H9 (cell line): ENCODE measurements around the gene NAALADL1. TPM values are rescaled to one million over a fixed set of nuclear protein-coding genes. Genes with fewer than 3 reads are reported as not detected.

Experiments used
- DNase-seq: peaks from one replicate; pipeline ENCODE4 v3.0.0-alpha.2; 2017
- H2AFZ ChIP-seq: one replicate; pipeline ENCODE4 v1.6.1; 2013; ENCODE audit warnings: mild to moderate bottlenecking, low read length, control low read depth, moderate library complexity
- H2AK5ac ChIP-seq: 2 replicates; pipeline ENCODE4 v1.6.1; 2013; ENCODE audit warnings: low read length, control low read depth, mixed read lengths; ENCODE audit not compliant: insufficient read length
- H2BK120ac ChIP-seq: one replicate; pipeline ENCODE4 v1.6.1; 2013; ENCODE audit warnings: low read depth, mild to moderate bottlenecking, low read length, control low read depth, inconsistent platforms; ENCODE audit not compliant: poor library complexity, severe bottlenecking
- H2BK12ac ChIP-seq: 2 replicates; pipeline ENCODE4 v1.6.1; 2013; ENCODE audit warnings: low read length, control low read depth, mixed read lengths, low read depth; ENCODE audit not compliant: insufficient read length
- H2BK15ac ChIP-seq: 2 replicates; pipeline ENCODE4 v1.6.1; 2013; ENCODE audit warnings: low read depth, low read length, control low read depth
- H2BK20ac ChIP-seq: one replicate; pipeline ENCODE4 v1.6.1; 2013; ENCODE audit warnings: low read depth, mild to moderate bottlenecking, low read length, control low read depth, inconsistent platforms; ENCODE audit not compliant: poor library complexity, severe bottlenecking
- H2BK5ac ChIP-seq: 2 replicates; pipeline ENCODE4 v1.6.1; 2013; ENCODE audit warnings: low read length, control low read depth, mixed read lengths; ENCODE audit not compliant: insufficient read length
- H3K14ac ChIP-seq: 2 replicates; pipeline ENCODE4 v1.6.1; 2013; ENCODE audit warnings: low read length, control low read depth; ENCODE audit not compliant: insufficient read depth
- H3K18ac ChIP-seq: 2 replicates; pipeline ENCODE4 v1.6.1; 2013; ENCODE audit warnings: low read depth, mild to moderate bottlenecking, mixed read lengths, low read length, control low read depth; ENCODE audit not compliant: insufficient read length
- H3K23ac ChIP-seq: 2 replicates; pipeline ENCODE4 v1.6.1; 2013; ENCODE audit warnings: low read length, control low read depth, mixed read lengths, low read depth; ENCODE audit not compliant: insufficient read length
- H3K23me2 ChIP-seq: 2 replicates; pipeline ENCODE4 v1.6.1; 2013; ENCODE audit warnings: low read depth, mild to moderate bottlenecking, mixed read lengths, low read length, control low read depth; ENCODE audit not compliant: insufficient read length, poor library complexity, severe bottlenecking
- H3K27ac ChIP-seq: 2 replicates; pipeline ENCODE4 v1.5.1; 2013; ENCODE audit warnings: low read length, control low read depth, mixed read lengths, low read depth; ENCODE audit not compliant: insufficient read length
- H3K27me3 ChIP-seq: 2 replicates; pipeline ENCODE4 v1.6.1; 2013; ENCODE audit warnings: low read length, control low read depth, inconsistent platforms; ENCODE audit not compliant: insufficient read depth
- H3K4ac ChIP-seq: 2 replicates; pipeline ENCODE4 v1.6.1; 2013; ENCODE audit warnings: low read depth, mild to moderate bottlenecking, control low read depth, inconsistent platforms, low read length, moderate library complexity
- H3K4me1 ChIP-seq: 2 replicates; pipeline ENCODE4 v1.6.1; 2013; ENCODE audit warnings: low read length, control low read depth, inconsistent platforms; ENCODE audit not compliant: insufficient read depth
- H3K4me2 ChIP-seq: 2 replicates; pipeline ENCODE4 v1.6.1; 2013; ENCODE audit warnings: low read length, control low read depth, mixed read lengths; ENCODE audit not compliant: insufficient read length, insufficient read depth
- H3K56ac ChIP-seq: 2 replicates; pipeline ENCODE4 v1.6.1; 2013; ENCODE audit warnings: low read depth, mild to moderate bottlenecking, mixed read lengths, low read length, control low read depth; ENCODE audit not compliant: insufficient read length
- H3K79me1 ChIP-seq: 2 replicates; pipeline ENCODE4 v1.6.1; 2013; ENCODE audit warnings: low read depth, mild to moderate bottlenecking, moderate library complexity, low read length, control low read depth, inconsistent platforms; ENCODE audit not compliant: insufficient read depth, poor library complexity, severe bottlenecking
- H3K79me2 ChIP-seq: 2 replicates; pipeline ENCODE4 v1.6.1; 2013; ENCODE audit warnings: low read length, control low read depth, inconsistent platforms; ENCODE audit not compliant: insufficient read depth
- H3K9ac ChIP-seq: 2 replicates; pipeline ENCODE4 v1.6.1; 2013; ENCODE audit warnings: low read length, control low read depth, mixed read lengths; ENCODE audit not compliant: insufficient read length; ENCODE audit errors: extremely low read depth
- H3K9me3 ChIP-seq: one replicate; pipeline ENCODE4 v1.6.1; 2013; ENCODE audit warnings: low read depth, low read length, inconsistent platforms; ENCODE audit not compliant: control insufficient read depth
- H3T11ph ChIP-seq: one replicate; pipeline ENCODE4 v1.6.1; 2013; ENCODE audit warnings: mild to moderate bottlenecking, low read length, control low read depth, inconsistent platforms
- H4K20me1 ChIP-seq: one replicate; pipeline ENCODE4 v1.6.1; 2013; ENCODE audit not compliant: control insufficient read depth, insufficient read length, insufficient read depth
- H4K5ac ChIP-seq: 2 replicates; pipeline ENCODE4 v1.6.1; 2013; ENCODE audit warnings: low read depth, mild to moderate bottlenecking, mixed read lengths, low read length, control low read depth; ENCODE audit not compliant: insufficient read length
- H4K8ac ChIP-seq: replicated peaks from 2 replicates; pipeline ENCODE4 v1.6.1; 2013; ENCODE audit warnings: low read length, control low read depth, mixed read lengths, low read depth; ENCODE audit not compliant: insufficient read length
- H4K91ac ChIP-seq: 2 replicates; pipeline ENCODE4 v1.6.1; 2013; ENCODE audit warnings: low read depth, mild to moderate bottlenecking, moderate library complexity, mixed read lengths, low read length, control low read depth; ENCODE audit not compliant: insufficient read length
- H3K27ac Mint-ChIP-seq, 3 experiments: 2 replicates in 2 of 3; 3 replicates in 1 of 3; pipeline ENCODE4 v1.8.0; 2020 to 2021; ENCODE audit warnings: mixed read lengths in 3 of 3, mild to moderate bottlenecking in 1 of 3, moderate library complexity in 1 of 3
- H3K27me3 Mint-ChIP-seq: 2 replicates; pipeline ENCODE4 v1.8.0; 2021; ENCODE audit warnings: low read depth, mild to moderate bottlenecking, moderate library complexity, mixed read lengths
- H3K36me3 Mint-ChIP-seq, 3 experiments: 2 replicates in 2 of 3; 3 replicates in 1 of 3; pipeline ENCODE4 v1.8.0; 2020 to 2021; ENCODE audit warnings: low read depth in 3 of 3, mixed read lengths in 3 of 3; ENCODE audit not compliant: insufficient read depth in 1 of 3
- H3K4me1 Mint-ChIP-seq, 2 experiments: 2 replicates each; pipeline ENCODE4 v1.8.0; 2020; ENCODE audit warnings: mixed read lengths in 2 of 2
- H3K4me3 Mint-ChIP-seq, 2 experiments: 2 replicates in 1 of 2; 3 replicates in 1 of 2; pipeline ENCODE4 v1.8.0; 2020 to 2021; ENCODE audit warnings: mild to moderate bottlenecking in 2 of 2, mixed read lengths in 2 of 2, moderate library complexity in 1 of 2
- H3K9me3 Mint-ChIP-seq, 2 experiments: 2 replicates in 1 of 2; 3 replicates in 1 of 2; pipeline ENCODE4 v1.8.0; 2020; ENCODE audit warnings: mild to moderate bottlenecking in 2 of 2, mixed read lengths in 2 of 2, moderate library complexity in 1 of 2
- CTCF ChIP-seq: fragments of 200-600 bp; sonication (generic); conservative IDR thresholded peaks from 3 replicates; pipeline ENCODE4 v1.8.0; 2021; ENCODE audit warnings: antibody characterized with exemption, mild to moderate bottlenecking
- WGBS: extraction: QIAGEN DNeasy Blood & Tissue Kit; methylation state at CpG from one replicate; pipeline ENCODE4 v1.1.7; 2013; ENCODE audit warnings: missing lambda C conversion rate, low lambda C conversion rate, mixed read lengths; ENCODE audit not compliant: insufficient read length; ENCODE audit errors: extremely low coverage; 5-methylcytosine and 5-hydroxymethylcytosine counted together
- total RNA-seq: library from RNA; stranded (reverse); gene quantifications from 2 replicates; pipeline ENCODE4 v1.2.1, GENCODE V29; 2021

The NAALADL1 gene
- total RNA-seq, 1 experiment from 2014 or later: 1.0 TPM

GRCh38 chr11:65043881-65044501 is 14.4 kb downstream of the NAALADL1 start:
- H2BK12ac ChIP-seq: no peak overlapping the region
- no CpG with 5 or more reads among the region's 23 CpGs for WGBS
- peaks cover 2% of the 10 kb centered on the region; the same call in 1 of the 2 replicates for H3K79me2 ChIP-seq
- no peak for TF ChIP-seq CTCF
- peak overlapping the region in 1 of 2 experiments; percentile 48; a peak in 2 of 5 replicates for H3K4me3 Mint-ChIP-seq
- H3K27me3 Mint-ChIP-seq: no peaks in the 10 kb centered on the region
- H4K5ac ChIP-seq: no peak overlapping the region
- H3K27me3 ChIP-seq: no peaks in the 10 kb centered on the region
- no peak overlapping the region for H2AFZ ChIP-seq
- H2BK5ac ChIP-seq: no peak overlapping the region
- no peak for DNase-seq
- H3K36me3 Mint-ChIP-seq: peaks cover 5 to 25% (median 25%) of the 10 kb centered on the region in 3 experiments; a peak in 6 of 7 replicates
- no peak overlapping the region for H2BK120ac ChIP-seq
- no peak overlapping the region for H3K4me2 ChIP-seq
- no peak overlapping the region for H3K9ac ChIP-seq
- no peak overlapping the region for H3K27ac ChIP-seq
- H3K27ac Mint-ChIP-seq: no peak overlapping the region; a peak in 2 of 7 replicates
- H3K9me3 Mint-ChIP-seq: no peaks in the 10 kb centered on the region
- H3K79me1 ChIP-seq: no peaks in the 10 kb centered on the region
- no peak overlapping the region for H3K23ac ChIP-seq
- peaks cover 9 to 20% of the 10 kb centered on the region in 2 experiments for H3K4me1 Mint-ChIP-seq
- no peak overlapping the region for H4K8ac ChIP-seq
- H3K4me1 ChIP-seq: no peaks in the 10 kb centered on the region
- H3K18ac ChIP-seq: no peak overlapping the region
- H3K9me3 ChIP-seq: no peaks in the 10 kb centered on the region
- no peak overlapping the region for H2BK20ac ChIP-seq
- no peak overlapping the region for H2BK15ac ChIP-seq
- H4K91ac ChIP-seq: no peak overlapping the region
- H3T11ph ChIP-seq: no peak overlapping the region
- no peak overlapping the region for H2AK5ac ChIP-seq
- H3K4ac ChIP-seq: no peak overlapping the region
- H3K56ac ChIP-seq: no peak overlapping the region
- H4K20me1 ChIP-seq: no peaks in the 10 kb centered on the region
- no peak overlapping the region for H3K14ac ChIP-seq
- H3K23me2 ChIP-seq: peaks cover 4% of the 10 kb centered on the region
